Right forelimb (tissue), 1 donor: ENCODE results near the gene PHF21A.
A peak's percentile ranks its signal among the peaks of the same experiment; 100 is the strongest.
"Not testable (repeated sequence)": the region's sequence is repeated elsewhere in the genome, so short reads cannot be mapped to it uniquely, and the experiment has no call there.

Experiments
- DNase-seq: peaks from one replicate; pipeline ENCODE4 v3.0.0-alpha.2; 2018

The PHF21A gene

DNA sequence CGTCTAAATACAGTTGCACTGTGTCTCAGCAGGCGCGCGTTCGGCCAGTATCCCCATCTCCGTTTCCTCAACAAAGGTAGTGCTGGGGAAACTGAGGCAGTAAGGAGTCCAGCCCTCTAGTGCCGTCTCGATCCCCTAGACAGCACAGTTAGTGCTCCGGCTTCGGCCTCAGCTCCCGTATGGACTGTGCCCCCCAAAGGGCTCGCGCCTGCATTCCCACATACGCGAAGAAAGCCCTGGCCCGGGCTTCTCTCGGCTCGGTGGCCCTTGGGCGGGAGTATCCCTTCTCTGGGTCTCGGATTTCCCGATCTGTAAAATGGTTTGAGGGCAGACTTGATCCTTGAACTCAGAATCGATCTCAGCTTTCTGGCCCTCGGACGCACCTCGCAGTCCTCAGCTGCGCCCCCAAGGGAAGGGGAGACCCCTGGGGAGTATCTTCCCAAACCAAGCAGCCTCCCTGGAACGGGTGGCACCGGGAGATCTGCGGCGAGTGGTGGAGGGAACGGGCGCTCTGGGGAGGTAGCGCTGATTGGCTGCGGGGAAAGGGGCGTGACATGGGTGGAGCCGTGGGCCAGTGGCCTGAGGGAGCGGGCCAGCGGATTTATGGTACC is 202.8 kb downstream of the PHF21A start:
- peak; percentile 70 for DNase-seq

DNA sequence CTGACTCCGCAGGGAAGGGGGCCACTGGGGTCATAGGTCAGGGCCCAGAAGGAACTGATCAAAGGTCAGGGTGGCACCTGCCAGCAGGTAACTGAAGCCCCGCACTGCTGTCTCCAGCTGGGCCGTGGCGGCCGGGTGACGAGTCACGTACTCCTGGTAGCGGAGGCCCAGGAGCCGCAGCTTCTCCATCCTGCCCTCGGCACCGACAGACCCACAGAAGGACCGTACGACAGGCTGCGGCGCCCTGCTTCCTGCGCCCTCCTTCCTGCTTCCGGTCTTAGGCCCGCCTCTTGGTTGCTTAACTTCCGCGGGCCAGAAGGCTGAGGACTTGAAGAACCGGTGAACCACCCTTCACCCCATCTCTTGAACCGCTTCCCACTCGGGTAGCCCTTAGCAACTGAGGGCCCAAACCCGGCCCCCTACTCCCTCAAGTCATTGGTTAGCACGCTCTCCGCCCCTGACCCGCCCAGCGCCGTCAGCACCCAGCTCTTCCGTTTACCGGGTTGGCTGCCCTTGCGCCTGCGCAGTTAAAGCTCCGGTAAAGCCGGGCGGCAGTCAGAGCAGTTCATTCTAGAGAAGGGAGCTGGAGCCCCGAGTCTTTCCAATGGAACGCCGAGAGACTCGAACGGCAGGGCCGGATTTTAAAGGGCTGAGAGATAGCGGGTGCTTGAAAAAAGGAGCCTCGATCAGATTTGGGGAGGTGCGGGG is 203.5 kb downstream of the PHF21A start, which contains the start of gene PEX16:
Gene PEX16, minus strand, starts transcription at position 255 of the 708 bp plus-strand sequence. Its CDS starts 66 bp downstream, at position 189.
- peak; percentile 97 for DNase-seq

DNA sequence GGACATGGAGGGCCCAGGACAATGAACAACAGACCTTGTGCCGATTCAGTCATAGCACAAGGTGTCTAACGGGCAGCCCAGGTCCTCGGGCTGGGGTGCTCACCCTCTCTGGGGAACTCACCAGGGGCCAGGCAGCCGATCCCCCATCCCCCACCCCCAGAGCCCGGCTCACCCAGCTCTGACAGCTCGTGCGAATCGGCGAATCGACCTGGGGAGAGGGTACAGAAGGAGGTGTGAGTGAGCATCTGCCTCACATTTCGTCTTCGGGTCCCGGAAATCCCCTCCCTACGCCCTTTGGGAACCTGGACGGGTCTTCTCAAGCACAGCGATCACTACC is 204.0 kb downstream of the PHF21A start:
- DNase-seq = no peak

DNA sequence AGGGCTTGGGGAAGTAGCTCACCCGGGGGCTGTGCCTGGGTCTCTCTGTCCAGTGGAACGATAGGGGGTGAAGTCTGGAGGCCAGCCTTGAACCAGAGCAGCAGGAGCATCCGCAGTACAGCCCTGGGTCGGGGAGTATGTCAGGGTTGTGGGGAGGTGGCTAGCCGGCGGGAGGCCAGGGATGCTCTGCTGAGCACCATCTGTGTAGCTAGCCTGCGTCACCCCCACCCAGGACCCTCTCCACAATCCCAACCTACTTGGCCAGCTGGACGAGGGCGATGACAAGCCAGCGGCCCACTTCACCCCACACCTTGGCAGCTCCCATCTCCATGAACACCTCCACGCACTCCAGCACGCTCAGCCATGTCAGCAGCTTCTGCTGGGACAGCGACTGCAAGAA is 205.8 kb downstream of the PHF21A start:
- no peak for DNase-seq

DNA sequence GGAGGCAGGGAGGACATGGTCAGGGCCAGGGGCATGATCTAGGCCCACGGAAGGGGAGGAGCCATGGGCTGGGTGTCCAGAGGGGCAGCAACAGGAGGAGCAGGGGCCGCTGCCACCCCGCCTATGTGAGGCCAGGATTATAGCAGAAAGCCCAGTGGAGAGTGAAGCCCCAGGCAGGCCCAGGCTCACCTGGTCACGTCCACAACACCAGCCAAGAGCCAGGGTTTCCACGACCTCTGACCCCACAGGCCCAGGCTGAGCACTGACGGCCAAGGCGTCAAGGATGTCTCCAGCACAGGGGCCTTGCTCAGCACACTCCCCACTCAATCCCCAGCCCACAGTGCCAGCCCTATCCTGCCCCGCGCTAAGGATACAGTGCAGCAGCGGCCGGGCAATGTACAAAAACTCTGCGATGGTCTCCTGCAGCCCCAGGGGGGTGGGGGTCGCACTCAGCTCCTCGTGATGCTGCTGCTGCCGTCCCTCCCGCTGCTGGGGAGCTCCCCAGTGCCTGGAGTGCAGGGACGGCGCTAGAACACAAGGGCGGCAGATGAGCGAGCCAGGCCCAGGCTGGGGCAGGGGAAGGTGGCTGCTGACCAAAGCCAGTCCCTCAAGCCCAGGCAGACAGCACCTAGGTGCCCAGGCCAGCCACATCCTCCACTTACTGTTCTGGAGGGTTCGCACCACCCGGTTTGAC is 207.2 kb downstream of the PHF21A start:
- DNase-seq = no peak

DNA sequence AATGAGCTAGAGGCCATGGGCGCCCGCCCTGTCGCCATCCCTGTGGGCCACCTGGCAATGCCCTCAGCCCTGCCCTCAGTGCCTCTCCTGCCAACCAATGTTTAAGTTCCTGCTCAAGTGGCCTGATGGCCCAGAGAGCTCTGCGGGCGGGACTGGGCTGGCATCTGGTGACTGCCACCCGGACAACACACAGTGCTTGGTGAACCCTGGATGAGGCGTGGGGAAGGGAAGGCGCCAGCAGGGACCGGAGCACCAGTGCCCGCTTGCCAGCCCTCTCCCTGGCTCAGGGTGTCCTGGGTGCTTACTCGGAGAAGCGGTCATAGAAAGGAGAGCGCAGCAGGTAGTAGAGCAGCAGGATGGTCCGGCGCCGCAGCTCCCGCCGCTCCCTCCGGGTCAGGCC is 207.7 kb downstream of the PHF21A start:
- no peak for DNase-seq

DNA sequence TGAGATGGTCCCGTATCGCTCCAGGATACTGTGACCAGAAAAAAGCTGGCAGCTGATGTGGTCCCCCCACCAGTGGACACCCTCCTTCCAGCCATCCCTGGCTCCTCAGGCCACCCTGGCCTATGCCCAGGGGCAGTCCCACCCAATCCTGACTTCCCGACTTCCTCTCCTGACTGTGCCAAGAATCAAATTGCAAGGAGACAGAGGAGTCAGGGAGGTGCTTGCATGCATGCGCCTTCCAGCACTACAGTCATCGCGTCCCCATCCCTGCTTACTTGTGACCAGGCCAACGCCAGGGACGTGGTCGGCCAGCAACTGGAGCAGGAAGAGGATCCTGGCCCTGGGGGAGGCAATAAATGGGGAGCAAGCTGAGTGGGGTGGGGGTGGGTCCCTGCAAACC is 210.6 kb downstream of the PHF21A start:
- no peak for DNase-seq

DNA sequence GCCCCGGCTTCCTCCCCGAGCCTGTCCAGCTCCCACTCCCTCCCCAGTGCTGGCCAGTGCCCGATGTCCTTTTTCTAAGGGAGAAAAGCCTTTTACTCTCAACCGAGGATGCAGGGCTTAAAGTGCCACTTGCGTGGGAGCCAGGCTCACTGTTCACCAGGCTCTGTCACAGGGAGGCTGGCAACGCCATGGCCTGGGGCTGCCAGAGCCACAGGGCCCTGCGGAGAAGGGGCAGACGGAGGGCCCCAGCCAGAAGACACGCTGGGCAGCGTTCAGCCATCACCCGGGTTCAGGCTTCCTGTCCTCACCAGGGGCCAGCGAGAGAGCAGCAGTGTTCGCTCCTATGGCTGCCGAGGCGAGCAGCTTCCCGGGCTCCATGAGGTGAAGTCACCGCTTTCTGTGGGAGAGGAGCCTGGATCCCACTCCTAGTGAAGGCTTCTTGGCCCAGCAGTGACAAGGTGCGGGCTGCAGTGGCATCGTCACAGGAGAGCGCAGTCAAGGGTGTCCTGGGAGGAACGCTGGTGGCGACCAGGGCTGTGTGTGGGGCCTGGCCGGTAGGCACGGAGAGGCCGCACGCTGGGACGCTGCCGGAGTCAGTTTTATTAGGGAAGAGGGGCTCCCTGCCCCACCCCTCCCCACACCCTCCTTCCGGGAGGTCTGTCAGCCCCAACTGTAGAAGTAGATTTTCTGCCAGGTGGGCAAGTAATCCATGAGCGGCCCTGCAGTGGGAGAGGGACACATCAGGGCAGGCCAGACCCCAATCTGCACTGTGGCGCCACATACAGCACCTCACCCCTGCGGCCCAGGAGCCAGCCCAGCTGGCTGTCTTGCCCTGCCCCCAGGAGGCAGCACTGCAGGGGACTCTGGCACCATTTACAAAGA is 211.4 kb downstream of the PHF21A start:
- DNase-seq = no peak

DNA sequence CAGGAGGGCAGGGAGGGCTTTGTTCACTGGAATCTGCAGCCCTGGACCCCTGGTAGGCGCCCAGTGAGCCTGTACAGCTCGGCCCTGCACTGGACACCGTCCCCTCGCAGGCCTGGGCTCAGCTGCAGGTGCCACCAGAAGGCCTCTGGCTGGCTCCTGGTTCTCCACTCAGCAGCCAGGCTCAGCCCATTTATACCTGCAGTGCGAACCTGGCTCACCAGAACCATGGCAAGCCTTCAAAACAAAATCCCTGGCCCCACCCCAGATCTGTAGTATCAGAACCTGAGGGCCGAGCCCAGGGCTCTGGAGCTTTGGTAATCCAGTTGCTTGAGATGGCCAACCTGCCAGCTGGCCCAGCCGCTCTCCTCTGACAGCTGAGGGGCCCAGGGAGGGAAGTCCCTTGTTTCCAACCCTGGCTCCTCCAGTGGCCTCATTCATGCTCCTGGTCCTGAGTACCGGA is 213.3 kb downstream of the PHF21A start:
- DNase-seq = no peak

DNA sequence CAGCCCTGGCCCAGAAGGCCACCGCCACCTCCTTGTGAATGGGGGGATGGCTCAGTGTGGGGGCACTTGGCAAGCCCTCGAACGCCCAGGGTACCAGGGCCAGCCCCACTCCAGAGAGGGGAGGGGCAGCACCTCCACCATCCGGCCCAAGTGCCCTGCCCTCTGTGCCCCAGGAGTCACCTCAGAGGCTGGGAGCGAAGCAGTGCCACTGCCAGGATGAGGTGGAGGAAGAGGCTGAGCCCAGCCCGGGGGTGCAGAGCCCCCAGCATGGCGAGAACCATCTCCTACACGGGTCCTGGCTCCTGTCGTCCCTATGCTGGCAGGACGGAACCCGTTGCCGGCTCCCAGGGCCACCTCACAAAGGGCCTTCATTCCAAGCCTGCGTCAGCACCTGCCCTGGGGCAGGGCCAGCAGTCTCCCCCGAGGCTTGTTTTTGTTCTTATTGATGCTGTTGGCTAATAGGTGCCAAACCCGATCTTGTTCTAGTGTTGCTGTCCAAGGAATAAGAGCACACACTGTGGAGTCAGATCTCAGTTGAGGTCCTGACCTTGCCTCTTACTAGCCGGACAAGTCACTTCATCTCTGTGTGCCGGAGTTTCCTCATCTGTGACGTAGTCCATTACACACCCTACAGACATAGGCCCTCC is 214.2 kb downstream of the PHF21A start, which contains the start of gene FREY1:
Gene FREY1, minus strand, starts transcription at position 307 of the 647 bp plus-strand sequence. Its CDS starts 26 bp downstream, at position 281.
- no peak for DNase-seq

DNA sequence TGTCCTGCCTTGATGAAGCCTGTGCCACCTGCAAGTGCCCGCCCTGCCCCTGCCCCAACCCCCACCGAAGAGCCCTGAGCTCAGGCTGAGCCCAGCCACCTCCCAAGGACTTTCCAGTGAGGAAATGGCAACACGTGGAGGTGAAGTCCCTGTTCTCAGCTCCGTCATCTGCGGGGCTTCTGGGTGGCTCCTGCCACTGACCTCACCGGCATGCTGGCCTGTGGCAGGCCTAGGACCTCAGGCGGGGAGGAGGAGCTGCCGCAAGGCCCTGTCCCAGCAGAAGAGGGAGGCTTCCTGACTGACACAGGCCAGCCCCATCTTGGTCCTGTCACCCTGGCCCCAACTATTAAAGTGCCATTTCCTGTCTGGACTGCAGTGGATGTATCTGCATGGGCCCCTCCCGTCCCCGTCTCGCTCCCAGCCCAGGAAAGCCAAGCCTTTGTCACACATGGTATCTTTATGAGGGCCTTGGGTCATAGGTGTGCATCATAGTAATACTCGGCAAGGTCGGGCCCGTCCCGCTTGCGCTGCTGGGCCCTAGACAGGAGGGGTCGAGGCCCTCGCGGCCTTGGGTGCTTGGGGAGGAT is 215.1 kb downstream of the PHF21A start:
- DNase-seq = no peak

DNA sequence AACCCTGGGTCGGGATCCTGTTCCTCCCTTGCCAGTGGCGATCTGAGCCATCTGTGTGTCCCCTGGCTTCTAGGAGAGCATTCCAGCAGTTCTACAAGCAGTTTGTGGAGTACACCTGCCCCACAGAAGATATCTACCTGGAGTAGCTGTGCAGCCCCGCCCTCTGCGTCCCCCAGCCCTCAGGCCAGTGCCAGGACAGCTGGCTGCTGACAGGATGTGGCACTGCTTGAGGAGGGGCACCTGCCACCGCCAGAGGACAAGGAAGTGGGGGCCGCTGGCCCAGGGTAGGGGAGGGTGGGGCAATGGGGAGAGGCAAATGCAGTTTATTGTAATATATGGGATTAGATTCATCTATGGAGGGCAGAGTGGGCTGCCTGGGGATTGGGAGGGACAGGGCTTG is 215.7 kb downstream of the PHF21A start:
- not testable (repeated sequence) for DNase-seq

DNA sequence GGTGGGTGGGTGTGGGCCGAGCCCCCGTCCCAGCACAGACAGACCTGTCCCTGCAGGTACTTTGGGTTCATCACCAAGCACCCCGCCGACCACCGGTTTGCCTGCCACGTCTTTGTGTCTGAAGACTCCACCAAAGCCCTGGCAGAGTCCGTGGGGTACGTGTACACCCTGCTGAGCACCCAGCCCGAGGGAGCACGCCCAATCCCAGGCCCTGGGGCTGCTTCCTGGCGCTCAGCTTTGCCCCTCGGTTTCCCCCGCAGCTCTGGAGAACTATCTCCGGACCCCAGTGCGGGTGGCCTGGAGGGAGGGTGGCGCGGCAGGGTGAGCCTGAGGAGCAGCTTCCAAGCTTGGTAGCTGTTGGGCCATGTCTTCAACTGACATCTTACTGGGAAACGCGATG is 216.2 kb downstream of the PHF21A start:
- DNase-seq = no peak

DNA sequence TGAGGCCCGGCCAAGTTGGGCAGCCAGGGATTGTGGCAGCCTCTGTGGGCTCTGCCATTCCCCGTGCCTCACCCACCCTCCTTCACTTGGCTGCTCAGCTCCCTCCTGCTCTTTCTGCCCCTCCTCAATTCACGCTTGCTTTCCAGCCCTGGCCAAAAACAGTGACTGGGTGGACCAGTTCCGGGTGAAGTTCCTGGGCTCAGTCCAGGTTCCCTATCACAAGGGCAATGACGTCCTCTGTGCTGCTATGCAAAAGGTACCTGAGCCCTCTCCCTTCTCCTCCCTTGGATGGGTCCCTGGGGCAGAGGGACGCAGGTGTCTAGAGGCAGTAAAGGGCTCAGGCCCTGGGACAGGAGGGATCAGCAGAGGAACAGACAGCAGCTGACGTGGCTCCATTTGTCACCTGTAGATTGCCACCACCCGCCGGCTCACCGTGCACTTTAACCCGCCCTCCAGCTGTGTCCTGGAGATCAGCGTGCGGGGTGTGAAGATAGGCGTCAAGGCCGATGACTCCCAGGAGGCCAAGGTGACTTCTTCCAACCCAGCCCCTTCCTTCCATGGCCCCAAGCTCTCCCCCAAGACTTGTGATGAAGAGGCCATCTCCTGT is 216.8 kb downstream of the PHF21A start:
- no peak for DNase-seq

DNA sequence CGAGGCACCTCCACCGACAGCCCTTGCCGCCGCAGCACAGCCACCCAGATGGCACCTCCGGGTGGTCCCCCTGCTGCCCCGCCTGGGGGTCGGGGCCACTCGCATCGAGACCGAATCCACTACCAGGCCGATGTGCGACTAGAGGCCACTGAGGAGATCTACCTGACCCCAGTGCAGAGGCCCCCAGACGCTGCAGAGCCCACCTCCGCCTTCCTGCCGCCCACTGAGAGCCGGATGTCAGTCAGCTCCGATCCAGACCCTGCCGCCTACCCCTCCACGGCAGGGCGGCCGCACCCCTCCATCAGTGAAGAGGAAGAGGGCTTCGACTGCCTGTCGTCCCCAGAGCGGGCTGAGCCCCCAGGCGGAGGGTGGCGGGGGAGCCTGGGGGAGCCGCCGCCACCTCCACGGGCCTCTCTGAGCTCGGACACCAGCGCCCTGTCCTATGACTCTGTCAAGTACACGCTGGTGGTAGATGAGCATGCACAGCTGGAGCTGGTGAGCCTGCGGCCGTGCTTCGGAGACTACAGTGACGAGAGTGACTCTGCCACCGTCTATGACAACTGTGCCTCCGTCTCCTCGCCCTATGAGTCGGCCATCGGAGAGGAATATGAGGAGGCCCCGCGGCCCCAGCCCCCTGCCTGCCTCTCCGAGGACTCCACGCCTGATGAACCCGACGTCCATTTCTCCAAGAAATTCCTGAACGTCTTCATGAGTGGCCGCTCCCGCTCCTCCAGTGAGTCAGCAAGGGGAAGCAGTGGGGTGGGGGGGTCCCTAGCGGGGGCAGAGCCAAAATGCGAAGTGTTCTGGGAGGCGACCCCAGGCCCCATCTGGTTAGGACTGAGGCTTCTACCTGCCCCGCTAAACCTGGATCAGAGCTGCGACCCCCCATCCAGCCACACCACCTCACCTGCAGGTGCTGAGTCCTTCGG is 218.5 kb downstream of the PHF21A start:
- no peak for DNase-seq

DNA sequence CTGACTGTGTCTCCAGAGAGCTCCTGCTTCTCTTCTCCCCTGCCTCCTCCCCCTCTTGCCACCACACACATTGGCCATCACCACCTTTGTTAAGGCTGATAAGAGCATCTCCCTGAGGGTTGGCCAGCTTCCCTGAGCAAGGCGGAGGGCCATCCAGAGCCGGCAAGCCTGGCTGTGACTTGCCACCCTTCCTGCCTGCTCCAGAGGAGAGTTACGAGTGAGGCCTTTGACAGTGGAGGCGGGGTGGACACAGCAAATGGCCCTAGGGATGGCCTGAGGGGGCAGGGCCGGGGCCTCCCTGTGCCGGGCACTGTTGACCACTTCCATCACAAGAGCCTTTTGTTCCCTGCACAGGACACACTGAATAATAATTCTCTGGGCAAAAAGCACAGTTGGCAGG is 219.6 kb downstream of the PHF21A start:
- no peak for DNase-seq

DNA sequence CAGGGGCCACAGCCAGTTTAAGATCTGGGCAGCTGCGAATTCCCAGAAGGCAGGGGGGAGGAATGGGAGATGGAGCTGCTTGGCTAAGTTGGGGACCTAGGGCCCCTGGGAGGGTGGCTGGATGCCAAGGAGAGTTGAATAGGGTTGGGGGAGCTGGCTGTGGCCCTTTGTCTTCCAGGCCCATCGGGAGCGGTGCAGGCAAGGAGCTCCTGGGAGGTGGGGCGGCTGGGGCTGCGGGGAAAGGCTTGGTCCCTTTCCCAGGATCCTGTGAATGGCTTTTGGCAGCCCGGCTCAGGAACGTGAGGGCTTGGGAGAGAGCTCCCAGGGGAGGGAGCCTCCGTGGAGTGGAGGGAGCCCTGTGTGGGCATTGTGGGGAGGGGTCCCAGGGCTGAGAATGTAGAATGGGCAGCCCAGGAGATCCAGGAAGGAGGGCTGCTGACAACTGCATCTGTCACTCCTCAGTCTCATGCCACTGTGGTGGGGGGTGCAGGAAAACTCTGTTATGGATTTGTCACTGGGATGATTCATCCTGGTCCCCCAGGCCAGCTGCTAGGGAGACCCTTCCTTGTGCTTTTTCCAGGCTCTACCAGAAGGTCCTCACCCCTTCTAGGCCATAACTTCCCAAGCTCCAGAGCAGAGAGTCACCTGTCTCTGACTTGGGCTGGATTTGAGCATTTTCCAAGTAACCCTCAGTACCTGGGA is 220.2 kb downstream of the PHF21A start:
- DNase-seq = no peak

DNA sequence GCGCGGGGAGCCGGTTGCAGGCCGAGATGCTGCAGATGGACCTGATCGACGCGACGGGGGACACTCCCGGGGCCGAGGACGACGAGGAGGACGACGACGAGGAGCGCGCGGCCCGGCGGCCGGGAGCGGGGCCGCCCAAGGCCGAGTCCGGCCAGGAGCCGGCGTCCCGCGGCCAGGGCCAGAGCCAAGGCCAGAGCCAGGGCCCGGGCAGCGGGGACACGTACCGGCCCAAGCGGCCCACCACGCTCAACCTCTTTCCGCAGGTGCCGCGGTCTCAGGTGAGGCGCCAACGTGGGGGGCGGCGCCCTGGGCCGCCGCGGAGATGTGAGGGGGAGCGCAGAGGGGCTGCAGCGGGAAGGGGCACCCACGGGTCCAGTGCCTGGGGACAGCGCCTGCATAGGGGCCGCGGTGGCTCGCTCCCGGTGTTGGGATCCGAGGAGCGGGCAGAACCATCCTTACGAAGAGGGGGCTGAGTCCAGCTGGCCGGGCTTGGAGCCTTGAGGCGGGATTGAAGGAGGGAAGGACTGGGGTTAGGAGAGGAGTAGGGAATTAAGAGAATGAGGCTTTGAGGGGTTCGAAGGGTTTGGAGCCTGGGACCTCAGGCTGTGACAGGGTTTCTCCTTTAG is 221.0 kb downstream of the PHF21A start:
- not testable (repeated sequence) for DNase-seq
